NT2/D1 (cell line): ENCODE results near the gene CMKLR1.

Source experiments
- DNase-seq: peaks from one replicate; pipeline ENCODE4 v3.0.0-alpha.2; 2011; ENCODE audit warnings: low read depth, low spot score
- H3K27me3 ChIP-seq: 2 replicates; pipeline ENCODE4 v1.6.0; 2011; ENCODE audit warnings: mild to moderate bottlenecking; ENCODE audit not compliant: insufficient read length, insufficient read depth
- H3K36me3 ChIP-seq: 2 replicates; pipeline ENCODE4 v1.6.1; 2011; ENCODE audit warnings: mild to moderate bottlenecking, low read length, mixed read lengths; ENCODE audit not compliant: insufficient read depth, insufficient read length
- H3K4me1 ChIP-seq: 2 replicates; pipeline ENCODE4 v1.5.1; 2011; ENCODE audit not compliant: insufficient read depth, insufficient read length
- H3K4me3 ChIP-seq: 2 replicates; pipeline ENCODE4 v1.5.1; 2011; ENCODE audit warnings: low read depth; ENCODE audit not compliant: insufficient read length
- H3K9ac ChIP-seq: 2 replicates; pipeline ENCODE4 v1.6.0; 2011; ENCODE audit warnings: low read depth; ENCODE audit not compliant: insufficient read length
- H3K9me3 ChIP-seq: 2 replicates; pipeline ENCODE4 v1.5.1; 2011; ENCODE audit warnings: mild to moderate bottlenecking, low read length; ENCODE audit not compliant: insufficient read depth
- SUZ12 ChIP-seq: IDR thresholded peaks from 2 replicates; pipeline ENCODE4 v1.6.1; 2011; ENCODE audit not compliant: insufficient read length, insufficient read depth; ENCODE audit errors: extremely low read depth
- YY1 ChIP-seq: IDR thresholded peaks from 2 replicates; pipeline ENCODE4 v1.6.1; 2011; ENCODE audit not compliant: insufficient read length, insufficient read depth
- ZNF274 ChIP-seq: IDR thresholded peaks from 2 replicates; pipeline ENCODE4 v1.6.1; 2011; ENCODE audit warnings: mild to moderate bottlenecking, low read depth, low read length

Gene CMKLR1

GRCh38 chr12:108305520-108305919, 33.6 kb downstream of the CMKLR1 start:
- DNase-seq, result no peak
- H3K27me3 ChIP-seq, result no peaks in the 10 kb centered on the region
- peaks cover 24% of the 10 kb centered on the region for H3K4me1 ChIP-seq
- TF ChIP-seq SUZ12 (no peak), YY1 (no peak), ZNF274 (no peak)
- no peak overlapping the region for H3K9ac ChIP-seq
- H3K36me3 ChIP-seq, result no peaks in the 10 kb centered on the region
- H3K9me3 ChIP-seq, result peaks cover 8% of the 10 kb centered on the region; the same call in 1 of the 2 replicates
- no peak overlapping the region for H3K4me3 ChIP-seq

GRCh38 chr12:108304633-108305032, 34.5 kb downstream of the CMKLR1 start:
- TF ChIP-seq SUZ12, result no peak
- no peak for TF ChIP-seq YY1
- no peak for TF ChIP-seq ZNF274
- Histone ChIP-seq H3K9me3 (peaks cover 8% of the 10 kb centered on the region; the same call in 1 of the 2 replicates), H3K4me1 (peaks cover 24% of the 10 kb centered on the region), H3K4me3 (no peak overlapping the region), H3K36me3 (no peaks in the 10 kb centered on the region), H3K9ac (no peak overlapping the region), H3K27me3 (no peaks in the 10 kb centered on the region)
- no peak for DNase-seq

- no peak for DNase-seq
- Histone ChIP-seq H3K36me3 (no peaks in the 10 kb centered on the region), H3K4me1 (peaks cover 24% of the 10 kb centered on the region), H3K9ac (no peak overlapping the region), H3K9me3 (peaks cover 8% of the 10 kb centered on the region; the same call in 1 of the 2 replicates), H3K27me3 (no peaks in the 10 kb centered on the region), H3K4me3 (no peak overlapping the region)
- no peak for TF ChIP-seq SUZ12
- no peak for TF ChIP-seq YY1
- no peak for TF ChIP-seq ZNF274
These were observed 35.4 kb downstream of the CMKLR1 start for GRCh38 chr12:108303703-108304102.

GRCh38 chr12:108302403-108303311, 36.5 kb downstream of the CMKLR1 start:
- Histone ChIP-seq H3K27me3 (no peaks in the 10 kb centered on the region), H3K36me3 (no peaks in the 10 kb centered on the region), H3K4me3 (no peak overlapping the region), H3K9me3 (peaks cover 8% of the 10 kb centered on the region; the same call in 1 of the 2 replicates), H3K9ac (no peak overlapping the region), H3K4me1 (peaks cover 22% of the 10 kb centered on the region)
- TF ChIP-seq SUZ12 (no peak), ZNF274 (no peak), YY1 (no peak)
- DNase-seq, result peak; percentile 81

- no peak for DNase-seq
- H3K27me3 ChIP-seq, result no peaks in the 10 kb centered on the region
- H3K4me1 ChIP-seq, result peaks cover 22% of the 10 kb centered on the region
- TF ChIP-seq SUZ12 (no peak), ZNF274 (no peak), YY1 (no peak)
- H3K4me3 ChIP-seq, result no peak overlapping the region
- no peaks in the 10 kb centered on the region for H3K36me3 ChIP-seq
- peaks cover 8% of the 10 kb centered on the region; the same call in 1 of the 2 replicates for H3K9me3 ChIP-seq
- H3K9ac ChIP-seq, result no peak overlapping the region
These were observed 37.1 kb downstream of the CMKLR1 start for GRCh38 chr12:108302016-108302402.

- TF ChIP-seq ZNF274 (no peak), SUZ12 (no peak), YY1 (no peak)
- DNase-seq, result no peak
- H3K27me3 ChIP-seq, result no peaks in the 10 kb centered on the region
- no peak overlapping the region for H3K9ac ChIP-seq
- H3K9me3 ChIP-seq, result peaks cover 8% of the 10 kb centered on the region; the same call in 1 of the 2 replicates
- no peak overlapping the region for H3K4me3 ChIP-seq
- H3K4me1 ChIP-seq, result peaks cover 22% of the 10 kb centered on the region
- H3K36me3 ChIP-seq, result no peaks in the 10 kb centered on the region
These were observed 37.8 kb downstream of the CMKLR1 start for GRCh38 chr12:108301346-108301745.

GRCh38 chr12:108299980-108300696, 39.0 kb downstream of the CMKLR1 start:
- Histone ChIP-seq H3K4me3 (no peak overlapping the region), H3K9me3 (peaks cover 8% of the 10 kb centered on the region; the same call in 1 of the 2 replicates), H3K9ac (no peak overlapping the region), H3K4me1 (peaks cover 14% of the 10 kb centered on the region), H3K36me3 (no peaks in the 10 kb centered on the region), H3K27me3 (no peaks in the 10 kb centered on the region)
- TF ChIP-seq SUZ12 (no peak), YY1 (no peak), ZNF274 (no peak)
- no peak for DNase-seq
